ENCODE results near the gene CACNG5. TPM values are rescaled to one million over a fixed set of nuclear protein-coding genes. Genes with fewer than 3 reads are reported as not detected.
A peak's percentile ranks its signal among the peaks of the same experiment; 100 is the strongest.

Gene CACNG5
- 3.2 TPM for polyA plus RNA-seq (ENCODE audit: insufficient read length)
- long read RNA-seq, donor 1, partial matches to known transcripts = 0 of 1 reads
- long read RNA-seq, donor 1, other reads (novel, unspliced or antisense) = 0 of 1 reads
- long read RNA-seq, donor 2, partial matches to known transcripts = 0 of 1 reads
- long read RNA-seq, donor 2, other reads (novel, unspliced or antisense) = 0 of 1 reads
- long read RNA-seq, donor 3, partial matches to known transcripts = 0 of 2 reads
- long read RNA-seq, donor 3, other reads (novel, unspliced or antisense) = 0 of 2 reads
- long read RNA-seq, donor 4 = 0 reads
- long read RNA-seq, donor 5 = 0 reads
- long read RNA-seq, donor 6 = 0 reads
- long read RNA-seq, donor 7, partial matches to known transcripts = 0 of 2 reads
- long read RNA-seq, donor 7, other reads (novel, unspliced or antisense) = 0 of 2 reads
- long read RNA-seq, donor 8, partial matches to known transcripts = 0 of 1 reads
- long read RNA-seq, donor 8, other reads (novel, unspliced or antisense) = 0 of 1 reads

- DNase-seq = peak; percentile 58
Measured at GRCh38 chr17:66834919-66835454, at the start of gene CACNG5. Gene CACNG5 (plus strand): TSS chr17:66835117. CDS start chr17:66877333, 42,216 bp downstream.

GRCh38 chr17:66786107-66786506 lies 48.8 kb upstream of the CACNG5 start:
- DNase-seq = no peak

GRCh38 chr17:66787914-66788313 lies 47.0 kb upstream of the CACNG5 start:
- DNase-seq = no peak

- DNase-seq = no peak
Measured at GRCh38 chr17:66789093-66789492, 45.8 kb upstream of the CACNG5 start.

GRCh38 chr17:66789961-66790437 lies 44.9 kb upstream of the CACNG5 start:
- no peak for DNase-seq

GRCh38 chr17:66790501-66791061 lies 44.3 kb upstream of the CACNG5 start:
- DNase-seq = no peak

GRCh38 chr17:66791347-66791746 lies 43.6 kb upstream of the CACNG5 start:
- DNase-seq = no peak

GRCh38 chr17:66793814-66794213 lies 41.1 kb upstream of the CACNG5 start:
- DNase-seq = no peak

- DNase-seq = no peak
Measured at GRCh38 chr17:66795486-66795885, 39.4 kb upstream of the CACNG5 start.

GRCh38 chr17:66799849-66800537 lies 34.9 kb upstream of the CACNG5 start:
- DNase-seq = no peak

GRCh38 chr17:66803474-66803951 lies 31.4 kb upstream of the CACNG5 start:
- DNase-seq = no peak

- no peak for DNase-seq
Measured at GRCh38 chr17:66805567-66805966, 29.4 kb upstream of the CACNG5 start.

GRCh38 chr17:66807182-66807581 lies 27.7 kb upstream of the CACNG5 start:
- DNase-seq = no peak

- no peak for DNase-seq
Measured at GRCh38 chr17:66809408-66809807, 25.5 kb upstream of the CACNG5 start.

GRCh38 chr17:66810951-66811682 lies 23.8 kb upstream of the CACNG5 start:
- DNase-seq = no peak

GRCh38 chr17:66811683-66812054 lies 23.2 kb upstream of the CACNG5 start:
- DNase-seq = no peak

- DNase-seq = no peak
Measured at GRCh38 chr17:66812571-66812970, 22.3 kb upstream of the CACNG5 start.

- no peak for DNase-seq
Measured at GRCh38 chr17:66813296-66813695, 21.6 kb upstream of the CACNG5 start.

GRCh38 chr17:66814026-66814425 lies 20.9 kb upstream of the CACNG5 start:
- DNase-seq = no peak

- no peak for DNase-seq
Measured at GRCh38 chr17:66814570-66814969, 20.3 kb upstream of the CACNG5 start.

- no peak for DNase-seq
Measured at GRCh38 chr17:66817750-66818149, 17.2 kb upstream of the CACNG5 start.

GRCh38 chr17:66819466-66819865 lies 15.5 kb upstream of the CACNG5 start:
- no peak for DNase-seq

Data from left kidney (tissue), 8 donors.